ENCODE results near the gene SLC36A3.
"Not testable (repeated sequence)": the region's sequence is repeated elsewhere in the genome, so short reads cannot be mapped to it uniquely, and the experiment has no call there.

Gene SLC36A3

DNA sequence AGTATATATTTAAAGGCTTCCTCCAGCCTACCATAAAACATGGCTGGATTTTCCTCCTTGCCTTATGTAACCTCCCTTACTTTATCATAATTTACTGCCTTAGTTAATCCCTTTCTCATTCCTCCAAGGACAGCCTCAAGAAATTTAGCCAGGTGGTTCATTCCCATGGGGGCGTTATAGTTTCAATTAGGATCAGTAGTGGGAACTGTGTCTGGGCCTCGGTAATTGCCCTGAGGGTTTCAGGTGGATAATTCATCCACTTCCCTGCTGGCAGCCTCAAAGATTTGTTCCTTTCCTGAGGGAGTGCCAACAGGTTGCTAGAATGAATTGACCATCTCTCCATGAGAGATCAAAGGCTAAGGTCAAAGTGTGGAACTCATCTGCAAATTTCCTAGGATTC lies 54.9 kb downstream of the SLC36A3 start:
- H3K4me3 ChIP-seq (ENCODE audit: low read length), result no peak overlapping the region
- no peak for DNase-seq (ENCODE audit: low read depth)
- TF ChIP-seq, protein P1, sequence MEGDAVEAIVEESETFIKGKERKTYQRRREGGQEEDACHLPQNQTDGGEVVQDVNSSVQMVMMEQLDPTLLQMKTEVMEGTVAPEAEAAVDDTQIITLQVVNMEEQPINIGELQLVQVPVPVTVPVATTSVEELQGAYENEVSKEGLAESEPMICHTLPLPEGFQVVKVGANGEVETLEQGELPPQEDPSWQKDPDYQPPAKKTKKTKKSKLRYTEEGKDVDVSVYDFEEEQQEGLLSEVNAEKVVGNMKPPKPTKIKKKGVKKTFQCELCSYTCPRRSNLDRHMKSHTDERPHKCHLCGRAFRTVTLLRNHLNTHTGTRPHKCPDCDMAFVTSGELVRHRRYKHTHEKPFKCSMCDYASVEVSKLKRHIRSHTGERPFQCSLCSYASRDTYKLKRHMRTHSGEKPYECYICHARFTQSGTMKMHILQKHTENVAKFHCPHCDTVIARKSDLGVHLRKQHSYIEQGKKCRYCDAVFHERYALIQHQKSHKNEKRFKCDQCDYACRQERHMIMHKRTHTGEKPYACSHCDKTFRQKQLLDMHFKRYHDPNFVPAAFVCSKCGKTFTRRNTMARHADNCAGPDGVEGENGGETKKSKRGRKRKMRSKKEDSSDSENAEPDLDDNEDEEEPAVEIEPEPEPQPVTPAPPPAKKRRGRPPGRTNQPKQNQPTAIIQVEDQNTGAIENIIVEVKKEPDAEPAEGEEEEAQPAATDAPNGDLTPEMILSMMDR (conservative IDR thresholded peaks at IDR 0.05; ENCODE audit: low read length), result no peak

DNA sequence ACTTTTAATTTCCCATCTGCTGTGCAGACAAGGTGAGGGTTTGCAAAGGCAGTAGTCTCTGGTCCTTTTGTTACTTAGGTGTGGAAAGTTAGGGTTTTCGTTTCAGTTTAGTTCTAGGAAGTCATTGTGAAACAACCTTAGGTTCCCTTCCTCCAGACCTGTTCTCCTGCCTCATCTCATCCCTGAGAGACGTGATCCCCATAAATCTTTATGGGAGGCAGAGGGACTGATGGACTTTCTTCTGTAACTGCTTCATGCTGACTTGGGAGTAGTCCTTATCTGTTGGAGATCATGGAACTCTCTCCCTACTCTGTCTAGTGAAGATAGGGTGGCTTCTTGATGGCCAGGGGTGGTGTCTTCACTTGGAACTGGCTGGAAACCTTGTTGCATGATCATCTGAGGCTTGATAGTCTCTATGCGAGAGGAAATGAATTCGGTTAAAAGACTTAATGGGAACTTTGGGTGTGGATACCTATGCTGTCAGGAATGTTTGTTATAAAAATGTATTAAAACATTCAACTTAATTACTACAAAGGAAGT lies 57.8 kb downstream of the SLC36A3 start:
- DNase-seq (ENCODE audit: low read depth), result no peak
- TF ChIP-seq, protein P1 (conservative IDR thresholded peaks at IDR 0.05; ENCODE audit: low read length), result no peak

DNA sequence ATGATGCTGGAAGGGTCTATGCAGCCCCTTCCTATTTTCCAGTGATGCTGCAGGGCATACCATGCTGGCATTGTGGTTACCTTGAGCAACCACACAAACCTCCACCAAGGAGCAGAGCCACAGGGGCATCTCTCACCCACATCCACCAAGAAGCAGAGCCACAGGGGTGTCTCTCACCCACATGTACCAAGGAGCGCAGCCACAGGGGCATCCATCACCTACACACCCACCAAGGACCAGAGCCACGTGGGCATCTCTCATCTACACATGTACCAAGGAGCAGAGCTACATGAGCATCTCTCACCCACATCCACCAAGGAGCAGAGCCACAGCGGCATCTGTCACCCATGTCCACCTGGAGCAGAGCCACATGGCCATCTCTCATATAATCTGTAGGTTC lies 59.4 kb downstream of the SLC36A3 start:
- no peak for DNase-seq (ENCODE audit: low read depth)
- no peak overlapping the region for H3K4me3 ChIP-seq (ENCODE audit: low read length)
- TF ChIP-seq, protein P1 (conservative IDR thresholded peaks at IDR 0.05; ENCODE audit: low read length), result no peak

More for the DNA sequence above, 57.8 kb downstream of the SLC36A3 start:
- H3K4me3 ChIP-seq (ENCODE audit: low read length), result no peak overlapping the region

DNA sequence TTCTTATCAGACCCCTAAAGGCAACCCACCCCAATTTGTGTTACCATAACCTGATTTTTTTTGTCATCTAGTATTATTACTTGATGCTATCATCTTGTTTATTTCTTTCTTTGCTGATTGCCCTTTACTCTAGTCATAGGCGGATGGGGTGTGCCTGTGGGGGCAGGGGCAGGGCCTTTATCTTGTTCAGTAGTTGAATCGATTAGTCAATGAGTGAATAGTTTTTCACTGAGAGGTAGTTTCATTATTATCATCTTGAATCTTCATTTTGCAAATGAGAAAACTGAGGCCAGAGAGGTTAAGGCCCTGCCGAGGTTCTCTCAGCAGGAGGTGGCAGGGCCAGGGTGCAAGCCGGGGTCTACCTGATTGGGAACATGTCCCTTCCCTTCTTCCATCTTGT lies 60.0 kb downstream of the SLC36A3 start:
- no peak for DNase-seq (ENCODE audit: low read depth)
- H3K4me3 ChIP-seq (ENCODE audit: low read length), result no peak overlapping the region

DNA sequence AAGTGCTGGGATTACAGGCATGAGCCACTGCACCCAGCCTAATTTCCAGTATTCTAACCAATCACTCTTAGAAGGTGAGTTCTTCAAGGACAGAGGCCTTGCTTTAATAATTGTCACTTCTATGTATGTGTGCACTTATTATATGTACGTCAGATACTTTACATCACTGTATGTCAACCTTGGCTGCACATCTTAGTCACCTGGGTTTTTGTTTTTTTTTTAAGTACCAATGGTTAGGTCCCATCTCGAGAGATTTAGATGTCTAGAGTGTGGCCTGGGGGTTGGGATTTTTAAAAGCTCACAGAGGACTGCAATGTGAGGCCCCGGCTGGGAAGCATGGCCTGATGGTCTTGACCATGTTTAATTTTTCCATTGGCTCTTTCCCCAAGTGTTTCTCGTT lies 60.4 kb downstream of the SLC36A3 start:
- H3K4me3 ChIP-seq (ENCODE audit: low read length), result no peak overlapping the region
- TF ChIP-seq, protein P1 (conservative IDR thresholded peaks at IDR 0.05; ENCODE audit: low read length), result no peak
- DNase-seq (ENCODE audit: low read depth), result no peak

More for the DNA sequence above, 60.0 kb downstream of the SLC36A3 start:
- TF ChIP-seq, protein P1 (conservative IDR thresholded peaks at IDR 0.05; ENCODE audit: low read length), result no peak

DNA sequence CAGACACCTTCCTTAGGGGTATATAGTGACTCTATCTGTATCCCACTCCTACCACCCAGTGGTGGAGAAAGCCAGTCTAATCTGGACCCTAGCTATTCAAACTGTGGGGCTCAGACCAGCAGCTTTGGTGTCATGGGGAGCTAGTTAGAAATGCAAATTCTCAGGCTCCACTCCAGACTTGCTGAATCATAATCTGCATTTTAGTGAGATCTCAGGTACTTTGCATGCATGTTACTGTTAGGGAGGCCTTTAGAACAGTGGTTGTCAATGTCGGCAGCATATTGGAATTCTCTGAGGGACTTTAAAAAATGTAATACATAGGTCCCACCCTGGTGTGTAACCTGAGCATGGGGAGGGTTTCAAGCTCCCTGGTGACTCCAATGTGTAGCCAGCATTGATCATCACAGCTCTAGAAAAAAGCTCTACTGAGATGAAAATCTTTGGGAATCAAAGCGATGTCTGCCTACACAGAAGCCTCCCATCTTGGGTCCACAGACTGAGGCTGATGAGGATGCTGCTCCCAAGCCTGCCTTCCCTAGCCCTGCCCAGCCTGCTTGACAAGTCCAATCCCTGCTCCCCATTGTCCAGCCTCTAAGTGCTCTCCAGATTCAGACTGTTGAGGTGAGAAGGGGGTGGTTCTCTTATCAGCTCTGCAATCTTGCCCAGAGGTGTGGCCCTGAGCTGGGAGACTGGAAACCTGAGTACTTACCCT lies 62.5 kb downstream of the SLC36A3 start:
- H3K4me3 ChIP-seq (ENCODE audit: low read length), result no peak overlapping the region
- no peak for DNase-seq (ENCODE audit: low read depth)
- TF ChIP-seq, protein P1 (conservative IDR thresholded peaks at IDR 0.05; ENCODE audit: low read length), result no peak

DNA sequence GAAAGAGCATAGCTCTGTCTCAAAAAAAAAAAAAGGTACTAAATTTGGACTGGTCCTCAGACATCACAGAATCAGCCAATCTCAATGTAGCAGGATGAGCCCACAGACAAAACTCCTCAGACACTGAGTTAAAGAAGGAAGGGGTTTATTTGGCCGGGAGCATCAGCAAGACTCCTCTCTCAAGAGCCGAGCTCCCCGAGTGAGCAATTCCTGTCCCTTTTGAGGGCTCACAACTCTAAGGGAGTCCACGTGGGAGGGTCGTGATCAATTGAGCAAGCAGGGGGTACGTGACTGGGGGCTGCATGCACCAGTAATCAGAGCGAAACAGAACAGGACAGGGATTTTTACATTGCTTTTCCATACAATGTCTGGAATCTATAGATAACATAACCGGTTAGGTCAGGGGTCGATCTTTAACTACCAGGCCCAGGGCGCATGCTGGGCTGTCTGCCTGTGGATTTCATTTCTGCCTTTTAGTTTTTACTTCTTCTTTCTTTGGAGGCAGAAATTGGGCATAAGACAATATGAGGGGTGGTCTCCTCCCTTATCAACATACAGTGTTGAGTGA lies 63.2 kb downstream of the SLC36A3 start:
- DNase-seq (ENCODE audit: low read depth); H3K4me3 ChIP-seq (ENCODE audit: low read length): not testable (repeated sequence)

All from AG10803 (cell line).